Naive thymus-derived CD4-positive, alpha-beta T cell (primary cell): Measurements from ENCODE around the gene SSBP3. TPM values are rescaled to one million over a fixed set of nuclear protein-coding genes. Genes with fewer than 3 reads are reported as not detected.

ENCODE experiments used
- ATAC-seq: fragments of 150-1000 bp; cut with Tn5 transposase; 2 replicates; pipeline ENCODE4 v1.10.0; 2021; ENCODE audit warnings: mild to moderate bottlenecking, moderate library complexity
- CTCF ChIA-PET: fragments of 350-600 bp; sonication (Branson Sonifier 250); formaldehyde crosslinking; loops from one replicate; lab custom pipeline; 2021; ENCODE audit warnings: antibody characterized with exemption; lab: Charles Lee
- POLR2A ChIA-PET: fragments of 350-600 bp; sonication (Branson Sonifier 250); formaldehyde crosslinking; loops from one replicate; lab custom pipeline; 2021; ENCODE audit warnings: antibody characterized with exemption, inconsistent platforms; lab: Charles Lee
- DNase-seq, 9 donors: peaks; one replicate each; pipeline versions ENCODE4 v3.0.0 to v3.0.0-alpha.2; 2020 to 2022; ENCODE audit warnings: mixed read lengths in 1 of 9
- H3K27ac ChIP-seq: one replicate; pipeline ENCODE4 v1.7.0; 2013; ENCODE audit warnings: mild to moderate bottlenecking, low read depth, low read length, moderate library complexity
- H3K27me3 ChIP-seq, 2 donors: one replicate each; pipeline ENCODE4 v1.7.0; 2013; ENCODE audit warnings: low read length in 2 of 2, mild to moderate bottlenecking in 2 of 2, moderate library complexity in 2 of 2; ENCODE audit not compliant: control insufficient read depth in 2 of 2, insufficient read depth in 2 of 2
- H3K36me3 ChIP-seq, 3 experiments: 1 replicate in 2 of 3; 2 replicates in 1 of 3; pipeline ENCODE4 v1.7.0; 2013; ENCODE audit warnings: low read length in 3 of 3, mild to moderate bottlenecking in 3 of 3, moderate library complexity in 1 of 3; ENCODE audit not compliant: insufficient read depth in 3 of 3, control insufficient read depth in 2 of 3
- H3K4me1 ChIP-seq, 2 donors: one replicate each; pipeline ENCODE4 v1.7.0; 2013; ENCODE audit warnings: low read length in 2 of 2, mild to moderate bottlenecking in 2 of 2, moderate library complexity in 1 of 2; ENCODE audit not compliant: control insufficient read depth in 2 of 2, insufficient read depth in 2 of 2
- H3K4me3 ChIP-seq: 2 replicates; pipeline ENCODE4 v1.7.0; 2013; ENCODE audit warnings: mild to moderate bottlenecking, low read length
- H3K9me3 ChIP-seq, 3 experiments: 1 replicate in 2 of 3; 2 replicates in 1 of 3; pipeline ENCODE4 v1.7.0; 2013; ENCODE audit warnings: low read length in 3 of 3; ENCODE audit not compliant: control insufficient read depth in 2 of 3
- H3K27ac Mint-ChIP-seq, 9 donors: one replicate each; pipeline ENCODE4 v1.8.0; 2020 to 2022; ENCODE audit warnings: mixed read lengths in 9 of 9, mild to moderate bottlenecking in 8 of 9, moderate library complexity in 5 of 9, inconsistent platforms in 2 of 9
- H3K27me3 Mint-ChIP-seq, 5 donors: one replicate each; pipeline ENCODE4 v1.8.0; 2021 to 2022; ENCODE audit warnings: mixed read lengths in 5 of 5, mild to moderate bottlenecking in 1 of 5
- H3K36me3 Mint-ChIP-seq, 5 donors: one replicate each; pipeline ENCODE4 v1.8.0; 2020 to 2022; ENCODE audit warnings: mixed read lengths in 5 of 5, mild to moderate bottlenecking in 3 of 5, inconsistent platforms in 1 of 5
- H3K4me1 Mint-ChIP-seq, 7 donors: one replicate each; pipeline ENCODE4 v1.8.0; 2020 to 2022; ENCODE audit warnings: mixed read lengths in 7 of 7, mild to moderate bottlenecking in 3 of 7, inconsistent platforms in 1 of 7
- H3K4me3 Mint-ChIP-seq, 10 donors: one replicate each; pipeline ENCODE4 v1.8.0; 2020 to 2022; ENCODE audit warnings: mild to moderate bottlenecking in 10 of 10, mixed read lengths in 10 of 10, moderate library complexity in 6 of 10, inconsistent platforms in 2 of 10
- H3K9me3 Mint-ChIP-seq, 11 donors: one replicate each; pipeline ENCODE4 v1.8.0; 2020 to 2022; ENCODE audit warnings: mixed read lengths in 11 of 11, mild to moderate bottlenecking in 4 of 11, inconsistent platforms in 1 of 11, moderate library complexity in 1 of 11
- intact Hi-C, 2 donors: fragments of 100-400 bp; cut with micrococcal nuclease; formaldehyde crosslinking; loops; one replicate each; pipeline ENCODE4 v1.15.1; 2023
- polyA plus RNA-seq, 2 donors: library from polyadenylated mRNA; unstranded; fragments of 300-500 nt; fragmentation: Illumina TruSeq; gene quantifications; one replicate each; pipeline ENCODE4 v1.2.3, GENCODE V29; 2021
- total RNA-seq, 6 experiments: library from RNA in 5 of 6; stranded (reverse) in 5 of 6; gene quantifications; 1 replicate in 5 of 6; 2 replicates in 1 of 6; pipeline ENCODE4 v1.2.3 and lab custom pipeline; 2021 to 2026

The SSBP3 gene
- total and polyA plus RNA-seq, 7 experiments from 2014 or later: 19.4 to 124 (median 80.5) TPM

GRCh38 chr1:54409156-54410142 lies 3.3 kb upstream of the SSBP3 start:
- intact Hi-C loops: loop anchor here (5.0 kb wide), 5 partner anchors 48 to 808 kb away; partner anchors contain the start of genes TTC4 (in 1 of the 2) and USP24 (in 1 of the 2)
- no peaks in the 10 kb centered on the region for H3K9me3 ChIP-seq
- Mint-ChIP-seq H3K36me3 (peaks cover 0 to 7% (median 0%) of the 10 kb centered on the region in 5 donors), H3K9me3 (peaks cover 0 to 8% (median 0%) of the 10 kb centered on the region in 11 donors), H3K27me3 (no peaks in the 10 kb centered on the region), H3K27ac (peak overlapping the region; percentile 84 to 97 (median 88)), H3K4me3 (peak overlapping the region; percentile 18 to 99 (median 96)), H3K4me1 (peaks cover 47 to 67% (median 63%) of the 10 kb centered on the region in 7 donors)
- no peaks in the 10 kb centered on the region for H3K27me3 ChIP-seq
- H3K4me3 ChIP-seq: peak overlapping the region; percentile 23
- DNase-seq: peak in 5 of 9 donors; percentile 14 to 39 (median 18)
- ChIA-PET POLR2A (interaction anchor here (0.8 to 1.0 kb wide), 4 partner anchors 75 to 80 kb away, joined by 3 to 10 read pairs (median 3); no protein-coding TSS in a partner anchor), CTCF (interaction anchor here (0.8 to 0.9 kb wide), 2 partner anchors 77 to 80 kb away, joined by 3 to 5 read pairs; no protein-coding TSS in a partner anchor)
- H3K4me1 ChIP-seq: peaks cover 32 to 41% of the 10 kb centered on the region in 2 donors
- H3K36me3 ChIP-seq: peaks cover 0 to 3% (median 0%) of the 10 kb centered on the region in 3 experiments
- peak overlapping the region; percentile 93 for H3K27ac ChIP-seq
- ATAC-seq: no peak

GRCh38 chr1:54408147-54409066 lies 2.2 kb upstream of the SSBP3 start:
- H3K4me1 Mint-ChIP-seq: peaks cover 50 to 67% (median 63%) of the 10 kb centered on the region in 7 donors
- H3K27ac ChIP-seq: peak overlapping the region; percentile 93
- no peak for ATAC-seq

GRCh38 chr1:54407404-54408146 lies 1.4 kb upstream of the SSBP3 start:
- peaks cover 40 to 44% of the 10 kb centered on the region in 2 donors for H3K4me1 ChIP-seq
- H3K27ac ChIP-seq: peak overlapping the region; percentile 93
- peak overlapping the region; percentile 76 for H3K4me3 ChIP-seq

More at GRCh38 chr1:54408147-54409066, 2.2 kb upstream of the SSBP3 start:
- ChIA-PET POLR2A (interaction anchor here (1.0 to 2.9 kb wide), 6 partner anchors 72 to 211 kb away, joined by 3 to 70 read pairs (median 8); no protein-coding TSS in a partner anchor), CTCF (interaction anchor here (0.9 to 2.3 kb wide), 5 partner anchors 51 to 83 kb away, joined by 3 to 15 read pairs (median 7); no protein-coding TSS in a partner anchor)
- H3K27me3 ChIP-seq: no peaks in the 10 kb centered on the region
- intact Hi-C loops: loop anchor here (5.0 kb wide), 4 partner anchors 134 to 809 kb away; partner anchors contain the start of genes TTC4 (in 1 of the 2) and USP24 (in 1 of the 2)
- peaks cover 0 to 16% (median 0%) of the 10 kb centered on the region in 5 donors for H3K36me3 Mint-ChIP-seq
- no peaks in the 10 kb centered on the region for H3K9me3 ChIP-seq
- peaks cover 0 to 3% (median 0%) of the 10 kb centered on the region in 3 experiments for H3K36me3 ChIP-seq
- H3K4me1 ChIP-seq: peaks cover 37 to 44% of the 10 kb centered on the region in 2 donors
- peak overlapping the region; percentile 92 to 99 (median 96) for H3K4me3 Mint-ChIP-seq
- peak in 1 of 9 donors; percentile 13 for DNase-seq
- H3K27me3 Mint-ChIP-seq: no peaks in the 10 kb centered on the region
- H3K27ac Mint-ChIP-seq: peak overlapping the region; percentile 84 to 97 (median 91)
- peaks cover 0 to 8% (median 0%) of the 10 kb centered on the region in 11 donors for H3K9me3 Mint-ChIP-seq
- H3K4me3 ChIP-seq: peak overlapping the region; percentile 76

GRCh38 chr1:54407154-54407403 lies 885 bp upstream of the SSBP3 start:
- H3K36me3 Mint-ChIP-seq: peaks cover 0 to 26% (median 5%) of the 10 kb centered on the region in 5 donors
- peaks cover 55 to 70% (median 66%) of the 10 kb centered on the region in 7 donors for H3K4me1 Mint-ChIP-seq
- DNase-seq: peak in 2 of 9 donors; percentile 14 to 45
- CTCF ChIA-PET: interaction anchor here (0.6 to 2.3 kb wide), 7 partner anchors 53 to 281 kb away, joined by 3 to 15 read pairs (median 6); no protein-coding TSS in a partner anchor
- Histone ChIP-seq H3K36me3 (peaks cover 0 to 15% (median 0%) of the 10 kb centered on the region in 3 experiments), H3K27ac (peak overlapping the region; percentile 93), H3K4me3 (peak overlapping the region; percentile 76), H3K9me3 (no peaks in the 10 kb centered on the region), H3K4me1 (peaks cover 40 to 44% of the 10 kb centered on the region in 2 donors), H3K27me3 (no peaks in the 10 kb centered on the region)
- peak overlapping the region; percentile 92 to 99 (median 96) for H3K4me3 Mint-ChIP-seq
- H3K9me3 Mint-ChIP-seq: peaks cover 0 to 8% (median 0%) of the 10 kb centered on the region in 11 donors
- intact Hi-C loops: loop anchor here (1.0 to 5.0 kb wide), 24 partner anchors 47 to 810 kb away; partner anchors contain the start of genes LRRC42 (in 2 of the 2), PARS2 (in 2 of the 2), TCEANC2 (in 2 of the 2) and TMEM59 (in 2 of the 2)
- POLR2A ChIA-PET: interaction anchor here (0.7 to 2.9 kb wide), 7 partner anchors 53 to 210 kb away, joined by 3 to 70 read pairs (median 5); no protein-coding TSS in a partner anchor
- no peaks in the 10 kb centered on the region for H3K27me3 Mint-ChIP-seq
- H3K27ac Mint-ChIP-seq: peak overlapping the region; percentile 84 to 97 (median 91)
- ATAC-seq: no peak

More at GRCh38 chr1:54407404-54408146, 1.4 kb upstream of the SSBP3 start:
- no peaks in the 10 kb centered on the region for H3K27me3 ChIP-seq
- Mint-ChIP-seq H3K4me1 (peaks cover 53 to 69% (median 66%) of the 10 kb centered on the region in 7 donors), H3K27ac (peak overlapping the region; percentile 84 to 97 (median 91)), H3K9me3 (peaks cover 0 to 8% (median 0%) of the 10 kb centered on the region in 11 donors), H3K36me3 (peaks cover 0 to 24% (median 2%) of the 10 kb centered on the region in 5 donors), H3K4me3 (peak overlapping the region; percentile 92 to 99 (median 96)), H3K27me3 (no peaks in the 10 kb centered on the region)
- H3K9me3 ChIP-seq: no peaks in the 10 kb centered on the region
- CTCF ChIA-PET: interaction anchor here (0.6 to 2.3 kb wide), 7 partner anchors 52 to 282 kb away, joined by 3 to 15 read pairs (median 6); no protein-coding TSS in a partner anchor
- peak in 8 of 9 donors; percentile 47 to 89 (median 82) for DNase-seq
- POLR2A ChIA-PET: interaction anchor here (0.7 to 2.9 kb wide), 7 partner anchors 52 to 210 kb away, joined by 3 to 70 read pairs (median 5); no protein-coding TSS in a partner anchor
- peaks cover 0 to 10% (median 0%) of the 10 kb centered on the region in 3 experiments for H3K36me3 ChIP-seq
- peak; percentile 68 for ATAC-seq
- intact Hi-C loops: loop anchor here (1.0 to 5.0 kb wide), 24 partner anchors 47 to 810 kb away; partner anchors contain the start of genes LRRC42 (in 2 of the 2), PARS2 (in 2 of the 2), TCEANC2 (in 2 of the 2) and TMEM59 (in 2 of the 2)

GRCh38 chr1:54405898-54406293 lies 298 bp downstream of the SSBP3 start:
- Mint-ChIP-seq H3K27me3 (no peaks in the 10 kb centered on the region), H3K27ac (no peak overlapping the region), H3K36me3 (peaks cover 0 to 38% (median 17%) of the 10 kb centered on the region in 5 donors), H3K4me3 (peak overlapping the region in 5 of 10 donors; percentile 30 to 95 (median 73)), H3K9me3 (peaks cover 0 to 8% (median 0%) of the 10 kb centered on the region in 11 donors), H3K4me1 (peaks cover 66 to 77% (median 74%) of the 10 kb centered on the region in 7 donors)
- intact Hi-C loops: loop anchor here (1.0 to 5.0 kb wide), 14 partner anchors 55 to 811 kb away; partner anchors contain the start of genes LRRC42 (in 2 of the 2), NDC1 (in 2 of the 2), TTC22 (in 2 of the 2) and CYB5RL (in 1 of the 2)
- Histone ChIP-seq H3K27ac (no peak overlapping the region), H3K36me3 (peaks cover 0 to 27% (median 0%) of the 10 kb centered on the region in 3 experiments), H3K9me3 (no peaks in the 10 kb centered on the region), H3K4me3 (no peak overlapping the region), H3K4me1 (peaks cover 40 to 44% of the 10 kb centered on the region in 2 donors), H3K27me3 (no peaks in the 10 kb centered on the region)
- ATAC-seq (no peak), DNase-seq (no peak)
- CTCF ChIA-PET: interaction anchor here (0.6 to 2.3 kb wide), 6 partner anchors 47 to 206 kb away, joined by 3 to 15 read pairs (median 6); partner anchors contain the start of genes CYB5RL and MRPL37
- POLR2A ChIA-PET: interaction anchor here (0.6 to 2.9 kb wide), 10 partner anchors 10 to 143 kb away, joined by 3 to 70 read pairs (median 3); no protein-coding TSS in a partner anchor
